DMS 273 (cell line): ENCODE results near the gene FBRSL1.
"Not testable (repeated sequence)": the region's sequence is repeated elsewhere in the genome, so short reads cannot be mapped to it uniquely, and the experiment has no call there.

ENCODE experiments used
- DNase-seq: peaks from one replicate; lab custom pipeline; 2025; ENCODE audit not compliant: unreplicated experiment; lab: John Stamatoyannopoulos, UW

The FBRSL1 gene

GRCh38 chr12:132470397-132470796, 19.6 kb upstream of the FBRSL1 start:
- no peak for DNase-seq

GRCh38 chr12:132471011-132471857, 18.7 kb upstream of the FBRSL1 start:
- DNase-seq, result no peak

- DNase-seq, result no peak
Measured at GRCh38 chr12:132471858-132472255, 18.1 kb upstream of the FBRSL1 start.

GRCh38 chr12:132472386-132472785, 17.6 kb upstream of the FBRSL1 start:
- no peak for DNase-seq

GRCh38 chr12:132474237-132474741, 15.7 kb upstream of the FBRSL1 start:
- no peak for DNase-seq

GRCh38 chr12:132474799-132475303, 15.1 kb upstream of the FBRSL1 start:
- not testable (repeated sequence) for DNase-seq

- no peak for DNase-seq
Measured at GRCh38 chr12:132475304-132476037, 14.5 kb upstream of the FBRSL1 start.

- no peak for DNase-seq
Measured at GRCh38 chr12:132476038-132476414, 13.9 kb upstream of the FBRSL1 start.

- DNase-seq, result no peak
Measured at GRCh38 chr12:132476421-132476820, 13.5 kb upstream of the FBRSL1 start.

- DNase-seq, result no peak
Measured at GRCh38 chr12:132477017-132477702, 12.8 kb upstream of the FBRSL1 start.

- DNase-seq, result no peak
Measured at GRCh38 chr12:132477703-132478432, 12.1 kb upstream of the FBRSL1 start.

GRCh38 chr12:132478433-132478803, 11.5 kb upstream of the FBRSL1 start:
- DNase-seq, result no peak

GRCh38 chr12:132478845-132479244, 11.1 kb upstream of the FBRSL1 start:
- no peak for DNase-seq

GRCh38 chr12:132479291-132479690, 10.7 kb upstream of the FBRSL1 start:
- DNase-seq, result no peak

GRCh38 chr12:132479938-132480622, 9.9 kb upstream of the FBRSL1 start:
- no peak for DNase-seq

GRCh38 chr12:132480623-132481132, 9.3 kb upstream of the FBRSL1 start:
- DNase-seq, result no peak

- DNase-seq, result no peak
Measured at GRCh38 chr12:132481345-132481744, 8.6 kb upstream of the FBRSL1 start.

- DNase-seq, result no peak
Measured at GRCh38 chr12:132481771-132482745, 7.9 kb upstream of the FBRSL1 start.

GRCh38 chr12:132482771-132483170, 7.2 kb upstream of the FBRSL1 start:
- no peak for DNase-seq
